Ovary (tissue), 3 donors: ENCODE measurements around the gene ATP2B3.

Experiments
- POLR2A ChIP-seq: fragments of 450-650 bp; IDR thresholded peaks from one replicate; pipeline ENCODE4 v1.6.1; 2017; ENCODE audit warnings: antibody characterized with exemption, mild to moderate bottlenecking, moderate library complexity
- TF ChIP-seq, protein P1 (sequence below), 3 donors: fragments of 450-650 bp in 2 of 3; fragments of 200-600 bp in 1 of 3; IDR thresholded peaks; one replicate each; pipeline versions ENCODE4 v1.5.1 to v1.8.0; 2016 to 2022; ENCODE audit warnings: antibody characterized with exemption in 3 of 3, mild to moderate bottlenecking in 1 of 3
- donor health status: DM: no; HTN: no; CAD: no.

- TF ChIP-seq POLR2A: no peak
- TF ChIP-seq, protein P1, sequence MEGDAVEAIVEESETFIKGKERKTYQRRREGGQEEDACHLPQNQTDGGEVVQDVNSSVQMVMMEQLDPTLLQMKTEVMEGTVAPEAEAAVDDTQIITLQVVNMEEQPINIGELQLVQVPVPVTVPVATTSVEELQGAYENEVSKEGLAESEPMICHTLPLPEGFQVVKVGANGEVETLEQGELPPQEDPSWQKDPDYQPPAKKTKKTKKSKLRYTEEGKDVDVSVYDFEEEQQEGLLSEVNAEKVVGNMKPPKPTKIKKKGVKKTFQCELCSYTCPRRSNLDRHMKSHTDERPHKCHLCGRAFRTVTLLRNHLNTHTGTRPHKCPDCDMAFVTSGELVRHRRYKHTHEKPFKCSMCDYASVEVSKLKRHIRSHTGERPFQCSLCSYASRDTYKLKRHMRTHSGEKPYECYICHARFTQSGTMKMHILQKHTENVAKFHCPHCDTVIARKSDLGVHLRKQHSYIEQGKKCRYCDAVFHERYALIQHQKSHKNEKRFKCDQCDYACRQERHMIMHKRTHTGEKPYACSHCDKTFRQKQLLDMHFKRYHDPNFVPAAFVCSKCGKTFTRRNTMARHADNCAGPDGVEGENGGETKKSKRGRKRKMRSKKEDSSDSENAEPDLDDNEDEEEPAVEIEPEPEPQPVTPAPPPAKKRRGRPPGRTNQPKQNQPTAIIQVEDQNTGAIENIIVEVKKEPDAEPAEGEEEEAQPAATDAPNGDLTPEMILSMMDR (IDR thresholded peaks at IDR 0.05): no peak
Measured at GRCh38 chrX:153560000-153560399, 42.6 kb downstream of the ATP2B3 start.
